Left kidney (tissue), 1 donor: ENCODE data around the gene ADM2. TPM values are rescaled to one million over a fixed set of nuclear protein-coding genes. Genes with fewer than 3 reads are reported as not detected.

ENCODE experiments used
- polyA plus RNA-seq: library from polyadenylated mRNA; unstranded; fragments of 120-200 nt; gene quantifications from one replicate; pipeline ENCODE4 v1.2.1, GENCODE V29; 2013; ENCODE audit not compliant: insufficient read length

Gene ADM2
- polyA plus RNA-seq, 1 donor: 4.8 TPM

Other genes starting within 250 kb of the ADM2 start
- gene TUBGCP6, start 236.5 kb upstream of the ADM2 start, polyA plus RNA-seq: 39.5 TPM
- gene HDAC10, start 230.3 kb upstream of the ADM2 start, polyA plus RNA-seq: 21.7 TPM
- 10.5 TPM for gene MAPK12, start 219.9 kb upstream of the ADM2 start, polyA plus RNA-seq
- 7.1 TPM for gene MAPK11, start 211.2 kb upstream of the ADM2 start, polyA plus RNA-seq
- 191 TPM for gene PLXNB2, start 173.9 kb upstream of the ADM2 start, polyA plus RNA-seq
- gene DENND6B, start 154.5 kb upstream of the ADM2 start, polyA plus RNA-seq: 13.9 TPM
- 43.0 TPM for gene PPP6R2, start 138.2 kb upstream of the ADM2 start, polyA plus RNA-seq
- gene SBF1, start 6.5 kb upstream of the ADM2 start, polyA plus RNA-seq: 30.6 TPM
- 6.1 TPM for gene MIOX, start 5.3 kb downstream of the ADM2 start, polyA plus RNA-seq
- gene LMF2, start 26.2 kb downstream of the ADM2 start, polyA plus RNA-seq: 36.1 TPM
- 44.1 TPM for gene NCAPH2, start 26.7 kb downstream of the ADM2 start, polyA plus RNA-seq
- 1.5 TPM for gene SCO2, start 44.1 kb downstream of the ADM2 start, polyA plus RNA-seq
- gene TYMP, start 48.5 kb downstream of the ADM2 start, polyA plus RNA-seq: 1.0 TPM
- gene KLHDC7B, start 64.4 kb downstream of the ADM2 start, polyA plus RNA-seq: 0.10 TPM
- gene SYCE3, start 81.4 kb downstream of the ADM2 start, polyA plus RNA-seq: not detected
- 15.9 TPM for gene CPT1B, start 96.9 kb downstream of the ADM2 start, polyA plus RNA-seq
- 112 TPM for gene CHKB, start 101.3 kb downstream of the ADM2 start, polyA plus RNA-seq
- 0.83 TPM for gene MAPK8IP2, start 119.2 kb downstream of the ADM2 start, polyA plus RNA-seq
- gene ARSA, start 146.6 kb downstream of the ADM2 start, polyA plus RNA-seq: 15.2 TPM
- 13.6 TPM for gene SHANK3, start 191.3 kb downstream of the ADM2 start, polyA plus RNA-seq